CD4-positive, alpha-beta T cell treated with Interleukin-6 for 4 hours (primary cell): ENCODE data around the gene LRIF1.
"Not testable (repeated sequence)": the region's sequence is repeated elsewhere in the genome, so short reads cannot be mapped to it uniquely, and the experiment has no call there.

Experiments used
- DNase-seq: peaks from one replicate; pipeline ENCODE4 v3.0.0-alpha.2; 2020; ENCODE audit warnings: mixed read lengths

Gene LRIF1

DNA sequence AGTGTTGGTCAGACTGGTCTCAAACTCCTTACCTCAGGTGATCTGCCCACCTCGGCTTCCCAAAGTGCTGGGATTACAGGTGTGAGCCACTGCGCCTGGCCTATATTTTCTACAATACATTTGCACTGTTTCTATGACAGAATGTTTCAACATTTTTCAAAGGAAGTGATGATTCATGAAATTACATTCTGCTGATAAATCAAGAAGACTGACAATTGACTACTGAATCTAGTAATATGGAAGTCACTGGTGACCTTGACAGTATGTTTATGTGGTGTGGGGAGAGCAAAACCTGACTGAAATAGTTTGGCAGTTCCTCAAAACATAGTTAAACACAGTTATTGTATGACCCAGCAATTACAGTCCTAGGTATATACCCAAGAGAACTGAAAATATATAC, 18.1 kb downstream of the LRIF1 start:
- no peak for DNase-seq

GRCh38 chr1:110944806-110945205, 18.9 kb downstream of the LRIF1 start:
- no peak for DNase-seq

GRCh38 chr1:110936567-110936966, 27.2 kb downstream of the LRIF1 start:
- DNase-seq: no peak

GRCh38 chr1:110931097-110931496, 32.6 kb downstream of the LRIF1 start:
- not testable (repeated sequence) for DNase-seq

DNA sequence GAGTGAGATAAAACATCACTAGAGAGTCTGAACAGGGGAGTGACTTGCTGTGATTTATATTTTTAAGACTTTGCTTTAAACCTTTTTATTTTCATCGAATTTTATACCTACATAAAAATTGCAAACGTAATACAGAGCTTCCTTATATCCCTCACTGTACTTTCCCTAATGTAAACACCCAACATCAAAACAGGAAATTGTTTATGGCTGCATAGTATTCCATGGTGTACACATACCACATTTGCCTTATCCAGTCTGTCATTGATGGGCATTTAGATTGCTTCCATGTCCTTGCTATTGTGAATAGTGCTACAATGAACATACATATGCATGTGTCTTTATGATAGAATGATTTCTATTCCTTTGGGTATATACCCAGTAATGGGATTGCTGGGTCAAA, 34.8 kb downstream of the LRIF1 start:
- no peak for DNase-seq

DNA sequence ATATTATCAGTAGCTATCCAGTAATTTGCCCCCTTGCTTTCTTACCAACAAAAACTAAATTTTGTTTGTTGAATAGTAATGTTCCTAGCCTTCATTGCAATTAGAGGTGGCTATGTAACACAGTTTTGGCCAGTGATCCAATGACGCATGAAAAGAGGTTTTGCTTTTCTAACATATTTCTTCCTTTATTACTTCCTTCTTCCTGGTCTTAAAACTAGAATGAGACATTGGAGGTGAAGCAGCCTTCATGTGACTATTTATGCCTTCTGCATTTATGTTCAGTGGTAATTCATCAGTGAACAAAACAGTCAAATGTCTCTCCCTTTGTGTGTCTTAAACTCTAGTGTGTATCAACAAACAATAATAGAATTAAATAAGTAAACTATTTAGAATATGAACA, 35.5 kb downstream of the LRIF1 start:
- no peak for DNase-seq

DNA sequence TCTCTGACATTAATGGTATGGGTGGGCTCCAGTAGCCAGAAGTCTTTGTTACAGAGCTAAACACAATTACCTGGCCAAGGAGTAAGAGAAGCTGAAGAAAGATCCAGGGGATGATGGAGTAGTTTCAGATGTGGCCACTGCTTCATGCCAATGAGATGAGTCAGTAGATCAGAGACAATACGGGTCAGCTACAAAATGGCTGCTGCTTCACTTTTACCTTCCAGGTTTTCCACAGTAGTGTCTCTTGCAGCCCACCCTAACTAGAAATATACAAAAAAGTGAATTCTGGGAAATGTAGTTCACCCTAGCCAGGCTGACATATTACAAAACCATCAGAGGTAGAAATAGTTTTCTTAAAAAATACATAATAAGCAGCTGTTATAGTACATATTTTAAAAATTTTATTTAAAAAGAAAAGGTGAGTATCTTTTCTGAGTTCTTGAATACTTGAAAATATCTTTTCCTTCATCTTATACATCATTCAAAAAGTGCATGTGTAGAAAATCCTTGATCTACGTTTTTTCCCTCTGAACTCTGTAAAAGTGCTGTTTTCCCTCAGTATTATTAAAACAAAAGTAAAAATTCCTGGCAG, 36.1 kb downstream of the LRIF1 start:
- DNase-seq: no peak

- no peak for DNase-seq
These were observed 41.8 kb downstream of the LRIF1 start for GRCh38 chr1:110921953-110922352.

DNA sequence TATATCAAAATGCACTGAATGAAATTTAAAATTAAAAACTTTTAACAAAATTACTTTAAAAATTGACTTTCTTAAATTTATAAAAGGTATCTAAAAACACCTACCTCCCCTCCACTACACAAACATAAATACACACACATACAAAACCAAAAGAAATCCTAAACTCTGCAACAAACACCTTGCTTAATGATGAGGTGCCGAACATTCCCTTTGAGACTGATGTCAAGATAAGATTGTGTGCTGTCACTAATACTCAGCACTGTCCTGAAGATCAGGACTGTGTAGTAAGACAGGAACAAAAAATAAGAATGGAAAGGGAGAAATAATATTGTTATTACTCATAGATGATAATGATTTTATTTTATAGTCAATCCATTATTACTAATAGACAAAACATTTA, 45.7 kb downstream of the LRIF1 start:
- DNase-seq: no peak

GRCh38 chr1:110916669-110917306, 46.9 kb downstream of the LRIF1 start:
- DNase-seq: peak; percentile 22

DNA sequence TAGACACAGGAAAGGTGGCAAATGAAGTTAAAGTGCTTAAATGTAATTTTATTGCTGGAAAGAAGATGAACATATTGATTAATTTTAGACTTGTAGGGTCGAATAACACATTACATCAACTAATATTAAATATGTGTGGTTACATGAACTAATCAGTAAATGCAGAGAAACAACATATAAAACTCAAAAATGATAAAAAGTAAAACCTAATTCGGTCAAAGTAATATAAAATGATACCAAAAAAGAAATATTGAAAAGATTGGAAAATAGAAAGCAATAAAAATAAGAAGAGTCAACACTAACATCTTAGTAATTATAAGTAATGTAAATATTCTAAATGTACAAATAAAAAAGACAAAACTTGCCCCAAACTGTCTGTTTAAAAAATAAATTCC, 47.5 kb downstream of the LRIF1 start:
- no peak for DNase-seq

DNA sequence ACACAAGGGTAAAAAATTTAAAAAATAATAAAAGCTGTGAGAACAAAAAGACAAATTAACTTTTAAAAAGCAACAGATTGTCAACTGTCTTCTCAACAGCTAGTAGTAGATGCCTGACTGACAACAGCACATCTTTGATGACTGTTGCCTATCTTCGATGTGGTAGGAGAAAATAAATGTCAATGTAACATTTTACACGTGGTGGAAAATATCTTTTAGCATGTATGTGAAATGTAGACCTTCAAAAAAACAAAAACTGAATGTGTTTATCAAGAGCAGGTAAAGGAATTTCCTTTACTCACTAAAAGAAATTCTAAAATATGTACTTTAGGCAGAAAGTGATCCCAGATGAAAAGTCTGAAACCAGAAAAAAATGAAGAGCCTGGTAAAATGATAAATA, 47.9 kb downstream of the LRIF1 start:
- DNase-seq: no peak

- DNase-seq: no peak
These were observed 49.0 kb downstream of the LRIF1 start for GRCh38 chr1:110914676-110915075.

DNA sequence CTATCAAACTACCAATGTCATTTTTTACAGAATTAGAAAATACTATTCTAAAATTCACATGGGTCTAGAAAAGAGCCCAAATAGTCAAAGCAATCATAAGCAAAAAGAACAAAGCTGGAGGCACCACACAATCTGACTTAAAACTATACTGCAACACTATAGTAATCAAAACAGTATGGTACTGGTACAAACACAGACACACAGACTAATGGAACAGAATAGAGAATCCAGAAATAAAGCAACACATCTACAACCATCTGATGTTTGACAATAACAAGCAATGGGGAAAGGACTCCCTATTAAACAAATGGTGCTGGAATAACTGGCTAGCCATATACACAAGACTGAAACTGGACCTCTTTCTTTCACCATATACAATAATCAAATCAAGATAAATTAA, 50.9 kb downstream of the LRIF1 start:
- DNase-seq: no peak

GRCh38 chr1:110903853-110904500, 59.7 kb downstream of the LRIF1 start:
- peak; percentile 6 for DNase-seq

DNA sequence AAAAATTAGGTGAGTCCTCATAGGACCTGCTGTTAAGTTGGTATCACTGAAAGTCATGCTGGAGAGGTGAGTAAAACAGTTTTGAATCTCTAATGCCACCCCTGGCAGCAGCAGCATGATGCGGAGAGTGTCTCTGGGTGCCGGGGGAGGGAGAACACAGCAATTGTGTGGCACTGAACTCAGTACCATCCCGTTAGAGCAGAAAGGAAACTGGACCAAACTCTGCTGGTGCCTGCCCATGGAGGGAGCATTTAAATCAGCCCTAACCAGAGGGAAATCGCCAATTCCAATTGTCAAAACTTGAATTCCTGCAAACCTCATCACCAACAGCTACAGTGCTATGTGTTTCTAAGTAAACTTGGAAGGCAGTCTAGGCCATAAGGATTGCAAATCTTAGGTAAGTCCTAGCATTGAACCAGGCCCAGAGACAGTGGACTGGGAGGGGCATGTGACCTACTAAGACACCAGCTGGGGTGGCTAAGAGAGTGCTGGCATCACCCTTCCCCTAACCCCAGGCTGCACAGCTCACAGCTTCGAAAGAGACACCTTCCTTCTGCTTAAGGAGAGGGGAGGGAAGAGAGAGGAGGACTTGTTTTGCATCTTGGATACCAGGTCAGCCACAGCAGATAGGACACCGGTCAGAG, 60.8 kb downstream of the LRIF1 start:
- no peak for DNase-seq

DNA sequence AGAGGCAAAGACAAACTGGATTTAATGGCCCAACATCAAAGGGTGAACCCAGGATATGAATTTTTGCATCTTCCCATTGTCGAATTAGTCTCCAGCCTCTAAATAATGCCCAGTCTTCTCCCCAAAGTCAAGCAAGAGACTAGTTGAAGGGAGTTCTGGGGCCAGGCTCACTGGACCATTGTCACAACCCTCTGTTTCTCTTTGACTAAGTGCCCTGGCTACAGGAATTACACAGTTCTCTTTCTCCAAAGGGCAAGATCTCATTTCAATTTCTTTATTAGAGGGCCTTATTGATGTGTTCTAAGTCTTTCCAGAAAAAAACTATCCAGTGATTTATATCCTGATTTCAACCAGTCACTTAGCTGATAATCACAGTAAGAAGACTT, 64.3 kb downstream of the LRIF1 start:
- DNase-seq: no peak

GRCh38 chr1:110898734-110899457, 64.8 kb downstream of the LRIF1 start:
- DNase-seq: no peak

- no peak for DNase-seq
These were observed 66.0 kb downstream of the LRIF1 start for GRCh38 chr1:110897681-110898080.
